HepG2 (cell line): ENCODE data around the gene C1orf35. TPM values are rescaled to one million over a fixed set of nuclear protein-coding genes. Genes with fewer than 3 reads are reported as not detected.

Experiments
- CEBPG ChIP-seq: IDR thresholded peaks from 2 replicates; pipeline ENCODE4 v1.6.1; 2016
- CHD2 ChIP-seq: IDR thresholded peaks from 2 replicates; pipeline ENCODE4 v1.6.1; 2011; ENCODE audit warnings: low read depth, low read length, improper control_type of control experiment
- CREM ChIP-seq, 2 experiments: sonication (generic) in 1 of 2; formaldehyde crosslinking in 1 of 2; IDR thresholded peaks; 2 replicates each; pipeline versions ENCODE4 v1.4.0 to v1.6.1; 2016 to 2020; ENCODE audit warnings: antibody characterized with exemption in 1 of 2, mild to moderate bottlenecking in 1 of 2, missing genetic modification reagents in 1 of 2
- GTF2F1 ChIP-seq: fragments of 150-350 bp; IDR thresholded peaks from 2 replicates; pipeline ENCODE4 v1.6.1; 2014; ENCODE audit warnings: low read length
- HNRNPL ChIP-seq: fragments of 200-400 bp; formaldehyde crosslinking; IDR thresholded peaks from 2 replicates; pipeline ENCODE4 v1.6.1; 2017; ENCODE audit warnings: mild to moderate bottlenecking, low read depth, low read length
- ISX ChIP-seq: sonication (generic); formaldehyde crosslinking; conservative IDR thresholded peaks from 2 replicates; pipeline ENCODE4 v1.5.0; 2020; ENCODE audit warnings: missing genetic modification reagents
- JARID2 ChIP-seq: sonication (generic); formaldehyde crosslinking; IDR thresholded peaks from 2 replicates; pipeline ENCODE4 v1.8.1; 2023; ENCODE audit warnings: missing genetic modification reagents, inconsistent platforms; ENCODE audit not compliant: insufficient replicate concordance
- KLF16 ChIP-seq, 2 experiments: sonication (generic) in 1 of 2; formaldehyde crosslinking in 1 of 2; IDR thresholded peaks; 2 replicates each; pipeline versions ENCODE4 v1.6.1 to v1.8.0; 2016 to 2023; ENCODE audit warnings: missing genetic modification reagents in 2 of 2, missing compliant biosample characterization in 1 of 2
- MAFG ChIP-seq: sonication (generic); formaldehyde crosslinking; IDR thresholded peaks from 2 replicates; pipeline ENCODE4 v1.5.1; 2020; ENCODE audit warnings: mild to moderate bottlenecking, missing genetic modification reagents
- MTF2 ChIP-seq: sonication (generic); formaldehyde crosslinking; IDR thresholded peaks from 2 replicates; pipeline ENCODE4 v1.5.0; 2020; ENCODE audit warnings: missing genetic modification reagents, borderline replicate concordance
- MYC ChIP-seq: sonication (generic); formaldehyde crosslinking; IDR thresholded peaks from 2 replicates; pipeline ENCODE4 v1.9.0; 2021; ENCODE audit warnings: missing genetic modification reagents, borderline replicate concordance
- NR2C2 ChIP-seq: sonication (generic); formaldehyde crosslinking; IDR thresholded peaks from 2 replicates; pipeline ENCODE4 v1.4.0; 2020; ENCODE audit warnings: missing genetic modification reagents, mild to moderate bottlenecking, moderate library complexity, borderline replicate concordance
- POLR2AphosphoS2 ChIP-seq: IDR thresholded peaks from 2 replicates; pipeline ENCODE4 v1.6.1; 2011; ENCODE audit warnings: low read depth, low read length, improper control_type of control experiment
- PRDM10 ChIP-seq: sonication (generic); formaldehyde crosslinking; IDR thresholded peaks from 2 replicates; pipeline ENCODE4 v1.4.0; 2020; ENCODE audit warnings: low read depth, missing genetic modification reagents
- REL ChIP-seq: sonication (generic); formaldehyde crosslinking; conservative IDR thresholded peaks from 2 replicates; pipeline ENCODE4 v1.8.0; 2022; ENCODE audit warnings: mild to moderate bottlenecking, missing genetic modification reagents, moderate library complexity
- SRF ChIP-seq: IDR thresholded peaks from 2 replicates; pipeline ENCODE4 v1.6.1; 2011; ENCODE audit warnings: mild to moderate bottlenecking, low read depth, low read length, moderate library complexity
- STAG1 ChIP-seq: sonication (generic); formaldehyde crosslinking; IDR thresholded peaks from 2 replicates; pipeline ENCODE4 v1.4.0; 2020; ENCODE audit warnings: missing genetic modification reagents
- TARDBP ChIP-seq: sonication (generic); formaldehyde crosslinking; IDR thresholded peaks from 2 replicates; pipeline ENCODE4 v1.8.0; 2022; ENCODE audit warnings: mild to moderate bottlenecking, missing genetic modification reagents
- TFE3 ChIP-seq: IDR thresholded peaks from 2 replicates; pipeline ENCODE4 v1.6.1; 2016
- ZNF101 ChIP-seq: sonication (generic); formaldehyde crosslinking; IDR thresholded peaks from 2 replicates; pipeline ENCODE4 v1.4.0; 2020; ENCODE audit warnings: mild to moderate bottlenecking, low read depth, missing genetic modification reagents, borderline replicate concordance
- ZNF205 ChIP-seq: IDR thresholded peaks from 2 replicates; pipeline ENCODE4 v1.6.1; 2018; ENCODE audit warnings: missing biosample characterization, missing genetic modification reagents
- ZNF33B ChIP-seq: sonication (generic); formaldehyde crosslinking; IDR thresholded peaks from 2 replicates; pipeline ENCODE4 v1.5.1; 2020; ENCODE audit warnings: mild to moderate bottlenecking, missing genetic modification reagents
- ZNF530 ChIP-seq: sonication (generic); formaldehyde crosslinking; IDR thresholded peaks from 2 replicates; pipeline ENCODE4 v1.5.0; 2020; ENCODE audit warnings: low read depth, mild to moderate bottlenecking, missing genetic modification reagents
- ZNF629 ChIP-seq: sonication (generic); formaldehyde crosslinking; conservative IDR thresholded peaks from 2 replicates; pipeline ENCODE4 v1.5.0; 2020; ENCODE audit warnings: missing genetic modification reagents
- ZNF749 ChIP-seq: sonication (generic); formaldehyde crosslinking; IDR thresholded peaks from 2 replicates; pipeline ENCODE4 v1.8.0; 2022; ENCODE audit warnings: mild to moderate bottlenecking, missing genetic modification reagents, moderate library complexity, borderline replicate concordance
- ZSCAN12 ChIP-seq: sonication (generic); formaldehyde crosslinking; IDR thresholded peaks from 2 replicates; pipeline ENCODE4 v1.9.0; 2021; ENCODE audit warnings: mild to moderate bottlenecking, missing genetic modification reagents
- polyA plus RNA-seq, 8 experiments: library from polyadenylated mRNA; depleted of rRNA in 3 of 8; stranded (reverse) in 7 of 8; unstranded in 1 of 8; fragments of >200 nt; fragmentation: Illumina TruSeq in 4 of 8; extraction: Trizol in 4 of 8; gene quantifications; 2 replicates each; pipeline versions ENCODE4 v1.2.1 to v1.2.3, GENCODE V29; 2011 to 2016; ENCODE audit warnings: low read depth in 4 of 8, missing spikeins in 1 of 8, mixed read lengths in 1 of 8; ENCODE audit not compliant: insufficient read depth in 1 of 8
- total RNA-seq, 5 experiments: library from RNA; depleted of rRNA; stranded (reverse); fragments of >200 nt; fragmentation: Illumina TruSeq; extraction: Trizol; gene quantifications; 2 replicates each; pipeline ENCODE4 v1.2.3, GENCODE V29; 2016; ENCODE audit warnings: low read depth in 1 of 5

Gene C1orf35
- total and polyA plus RNA-seq, 2 of the 13 experiments (the other 11 are each of a cell fraction or from before 2014, with no cell fraction given) = 8.1 to 19.3 TPM

- TF ChIP-seq ZNF629 (peak; percentile 100), SRF (no peak), ZSCAN12 (CRISPR knock-in tag) (no peak), PRDM10 (CRISPR knock-in tag) (no peak), MAFG (CRISPR knock-in tag) (no peak), REL (CRISPR knock-in tag) (peak; percentile 71), ZNF749 (CRISPR knock-in tag) (no peak), ZNF530 (CRISPR knock-in tag) (no peak), ZNF33B (CRISPR knock-in tag) (0 out of 2 replicates have a peak, but pooled peaks have one; percentile 70), CHD2 (no peak), KLF16 (CRISPR knock-in tag; IDR thresholded peaks at IDR 0.05) (no peak), TFE3 (CRISPR knock-in tag) (no peak), STAG1 (CRISPR knock-in tag) (no peak), CREM (IDR thresholded peaks at IDR 0.05) (no peak), CREM (CRISPR knock-in tag; IDR thresholded peaks at IDR 0.05) (0 out of 2 replicates have a peak, but pooled peaks have one; percentile 33), ZNF101 (no peak), HNRNPL (no peak), ISX (CRISPR knock-in tag) (no peak), MYC (CRISPR knock-in tag) (peak; percentile 73), MTF2 (CRISPR knock-in tag) (no peak), NR2C2 (CRISPR knock-in tag) (no peak; the same call in 1 of the 2 replicates), POLR2AphosphoS2 (no peak), TARDBP (CRISPR knock-in tag) (0 out of 2 replicates have a peak, but pooled peaks have one; percentile 31), JARID2 (no peak), CEBPG (CRISPR knock-in tag) (no peak), ZNF205 (CRISPR knock-in tag) (no peak), GTF2F1 (no peak)
These were observed 20.8 kb downstream of the C1orf35 start, which contains the start of gene ARF1 (continued) for GRCh38 chr1:228082214-228082917.
